Vagina (tissue), 2 donors: ENCODE results near the gene HOXC12. TPM values are rescaled to one million over a fixed set of nuclear protein-coding genes. Genes with fewer than 3 reads are reported as not detected.

Experiments
- DNase-seq, 2 donors: peaks; one replicate each; pipeline ENCODE4 v3.0.0-alpha.2; 2017; ENCODE audit errors: extremely low spot score in 2 of 2
- H3K27ac ChIP-seq: fragments of 200-600 bp; sonication (generic); one replicate; pipeline ENCODE4 v1.5.1; 2019
- H3K27me3 ChIP-seq: fragments of 200-600 bp; sonication (generic); one replicate; pipeline ENCODE4 v1.5.1; 2019
- H3K36me3 ChIP-seq, 2 donors: fragments of 200-600 bp; sonication (generic); one replicate each; pipeline ENCODE4 v1.5.1; 2017 to 2019
- H3K4me1 ChIP-seq: fragments of 200-600 bp; sonication (generic); one replicate; pipeline ENCODE4 v1.5.1; 2019
- H3K4me3 ChIP-seq, 2 donors: fragments of 200-600 bp; sonication (generic); 1 replicate in 1 of 2; 2 replicates in 1 of 2; pipeline ENCODE4 v1.5.1; 2016 to 2019
- H3K9me3 ChIP-seq: fragments of 200-600 bp; sonication (generic); one replicate; pipeline ENCODE4 v1.5.1; 2019
- POLR2A ChIP-seq, 2 donors: fragments of 450-650 bp; IDR thresholded peaks; one replicate each; pipeline ENCODE4 v1.6.1; 2017; ENCODE audit warnings: antibody characterized with exemption in 2 of 2, mild to moderate bottlenecking in 2 of 2, moderate library complexity in 2 of 2
- POLR2AphosphoS5 ChIP-seq, 2 donors: sonication (generic); formaldehyde crosslinking; IDR thresholded peaks; one replicate each; pipeline ENCODE4 v1.9.0; 2017; ENCODE audit warnings: antibody characterized with exemption in 2 of 2, mild to moderate bottlenecking in 2 of 2, low read depth in 1 of 2; ENCODE audit not compliant: insufficient read depth in 1 of 2
- intact Hi-C: fragments of 100-400 bp; cut with DNase I; formaldehyde crosslinking; loops from one replicate; pipeline ENCODE4 v1.15.1; 2023
- total RNA-seq: library from RNA; depleted of rRNA; stranded (reverse); fragments of >200 nt; gene quantifications from one replicate; pipeline ENCODE4 v1.2.3, GENCODE V29; 2016
- TF ChIP-seq, protein P1 (sequence below), 3 experiments: fragments of 450-650 bp in 2 of 3; fragments of 200-600 bp in 1 of 3; sonication (generic) in 1 of 3; IDR thresholded peaks; one replicate each; pipeline ENCODE4 v1.5.1; 2017 to 2019; ENCODE audit warnings: antibody characterized with exemption in 3 of 3, mild to moderate bottlenecking in 2 of 3, moderate library complexity in 2 of 3

The HOXC12 gene
- total RNA-seq, 1 donor from 2014 or later: not detected

DNA sequence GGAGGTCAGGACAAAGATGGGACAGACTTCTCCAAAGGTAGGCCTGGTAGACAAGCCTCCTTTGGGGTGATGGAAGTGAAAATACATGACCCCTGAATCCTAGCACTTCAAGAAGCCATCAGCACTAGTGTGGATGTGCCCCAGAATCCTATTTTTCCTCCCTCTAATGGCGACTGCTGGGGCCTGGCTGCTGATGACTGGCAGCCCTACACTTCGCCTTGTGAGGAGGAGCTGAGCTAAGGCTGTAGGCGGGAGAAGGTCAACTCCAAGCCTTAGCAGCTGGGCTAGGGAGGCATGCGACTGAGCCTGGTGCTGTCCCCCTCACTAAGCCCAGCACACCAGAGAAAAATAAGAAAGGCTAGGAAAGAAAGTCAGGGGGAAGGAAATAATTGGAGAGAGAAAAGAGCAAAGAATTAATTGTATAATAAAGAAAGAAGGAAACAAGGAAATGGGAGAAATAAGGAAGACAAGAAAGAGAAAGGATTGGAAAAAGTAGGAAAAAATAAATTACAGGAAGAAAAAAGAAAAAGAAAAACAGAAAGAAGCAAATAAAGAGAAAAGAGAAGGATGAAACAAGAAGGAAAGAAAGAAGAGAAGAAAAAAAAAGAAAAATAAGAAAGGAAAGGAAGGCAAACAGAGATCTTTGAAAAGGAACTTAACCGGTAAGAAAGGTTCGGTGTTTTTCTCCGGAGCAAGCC is 25.6 kb downstream of the HOXC12 start:
- intact Hi-C loops: no loop called here
- peaks cover 12% of the 10 kb centered on the region for H3K4me1 ChIP-seq

DNA sequence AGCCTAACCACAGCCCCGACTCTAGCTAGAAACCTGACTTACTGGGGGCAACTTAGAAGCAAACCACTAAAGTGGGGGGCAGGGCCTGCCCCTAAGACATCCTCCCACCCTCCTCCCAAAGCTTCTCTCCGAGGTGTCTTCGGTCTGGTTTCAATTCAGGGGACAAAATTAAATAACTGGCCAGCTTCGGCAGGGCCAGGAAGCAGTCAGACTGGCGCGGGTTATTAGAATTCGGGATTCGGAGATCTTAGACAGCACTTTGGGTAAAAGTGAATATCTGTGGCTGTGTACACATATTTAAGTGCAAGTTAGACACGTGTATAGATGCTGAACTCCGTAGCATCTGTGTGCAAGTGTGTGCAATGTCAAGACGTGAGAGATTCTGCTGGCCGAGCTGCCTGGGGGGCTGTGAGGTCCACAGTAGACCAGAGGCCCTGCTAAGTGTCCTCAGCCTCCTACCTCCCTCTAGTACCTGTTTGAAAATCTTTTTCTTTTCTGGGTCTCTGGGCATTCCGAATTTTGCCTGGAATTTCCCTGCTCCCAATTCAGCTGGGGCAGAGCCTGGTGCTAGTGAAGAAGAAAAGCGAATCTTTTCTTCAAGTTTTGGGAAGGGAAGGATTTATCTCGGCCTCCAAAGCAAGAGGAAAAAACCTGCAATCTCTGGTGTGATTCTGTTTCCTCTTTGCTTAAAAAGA is 26.2 kb downstream of the HOXC12 start:
- Histone ChIP-seq H3K27ac (no peak overlapping the region), H3K27me3 (peaks cover 24% of the 10 kb centered on the region), H3K4me1 (peaks cover 18% of the 10 kb centered on the region), H3K9me3 (no peaks in the 10 kb centered on the region), H3K36me3 (no peaks in the 10 kb centered on the region), H3K4me3 (no peak overlapping the region)
- TF ChIP-seq POLR2AphosphoS5 (IDR thresholded peaks at IDR 0.05; ENCODE audit: insufficient read depth in 1 of 2, low read depth in 1 of 2) (no peak), POLR2A (IDR thresholded peaks at IDR 0.05) (no peak)
- TF ChIP-seq, protein P1, sequence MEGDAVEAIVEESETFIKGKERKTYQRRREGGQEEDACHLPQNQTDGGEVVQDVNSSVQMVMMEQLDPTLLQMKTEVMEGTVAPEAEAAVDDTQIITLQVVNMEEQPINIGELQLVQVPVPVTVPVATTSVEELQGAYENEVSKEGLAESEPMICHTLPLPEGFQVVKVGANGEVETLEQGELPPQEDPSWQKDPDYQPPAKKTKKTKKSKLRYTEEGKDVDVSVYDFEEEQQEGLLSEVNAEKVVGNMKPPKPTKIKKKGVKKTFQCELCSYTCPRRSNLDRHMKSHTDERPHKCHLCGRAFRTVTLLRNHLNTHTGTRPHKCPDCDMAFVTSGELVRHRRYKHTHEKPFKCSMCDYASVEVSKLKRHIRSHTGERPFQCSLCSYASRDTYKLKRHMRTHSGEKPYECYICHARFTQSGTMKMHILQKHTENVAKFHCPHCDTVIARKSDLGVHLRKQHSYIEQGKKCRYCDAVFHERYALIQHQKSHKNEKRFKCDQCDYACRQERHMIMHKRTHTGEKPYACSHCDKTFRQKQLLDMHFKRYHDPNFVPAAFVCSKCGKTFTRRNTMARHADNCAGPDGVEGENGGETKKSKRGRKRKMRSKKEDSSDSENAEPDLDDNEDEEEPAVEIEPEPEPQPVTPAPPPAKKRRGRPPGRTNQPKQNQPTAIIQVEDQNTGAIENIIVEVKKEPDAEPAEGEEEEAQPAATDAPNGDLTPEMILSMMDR (IDR thresholded peaks at IDR 0.05): no peak
- no peak for DNase-seq
- intact Hi-C loops: no loop called here

More for the DNA sequence above, 25.6 kb downstream of the HOXC12 start:
- peaks cover 22% of the 10 kb centered on the region for H3K27me3 ChIP-seq
- H3K27ac ChIP-seq: no peak overlapping the region
- H3K4me3 ChIP-seq: no peak overlapping the region
- H3K36me3 ChIP-seq: no peaks in the 10 kb centered on the region
- H3K9me3 ChIP-seq: no peaks in the 10 kb centered on the region
- DNase-seq: no peak
- TF ChIP-seq, protein P1 (IDR thresholded peaks at IDR 0.05): no peak
- TF ChIP-seq POLR2AphosphoS5 (IDR thresholded peaks at IDR 0.05; ENCODE audit: insufficient read depth in 1 of 2, low read depth in 1 of 2) (no peak), POLR2A (IDR thresholded peaks at IDR 0.05) (no peak)

DNA sequence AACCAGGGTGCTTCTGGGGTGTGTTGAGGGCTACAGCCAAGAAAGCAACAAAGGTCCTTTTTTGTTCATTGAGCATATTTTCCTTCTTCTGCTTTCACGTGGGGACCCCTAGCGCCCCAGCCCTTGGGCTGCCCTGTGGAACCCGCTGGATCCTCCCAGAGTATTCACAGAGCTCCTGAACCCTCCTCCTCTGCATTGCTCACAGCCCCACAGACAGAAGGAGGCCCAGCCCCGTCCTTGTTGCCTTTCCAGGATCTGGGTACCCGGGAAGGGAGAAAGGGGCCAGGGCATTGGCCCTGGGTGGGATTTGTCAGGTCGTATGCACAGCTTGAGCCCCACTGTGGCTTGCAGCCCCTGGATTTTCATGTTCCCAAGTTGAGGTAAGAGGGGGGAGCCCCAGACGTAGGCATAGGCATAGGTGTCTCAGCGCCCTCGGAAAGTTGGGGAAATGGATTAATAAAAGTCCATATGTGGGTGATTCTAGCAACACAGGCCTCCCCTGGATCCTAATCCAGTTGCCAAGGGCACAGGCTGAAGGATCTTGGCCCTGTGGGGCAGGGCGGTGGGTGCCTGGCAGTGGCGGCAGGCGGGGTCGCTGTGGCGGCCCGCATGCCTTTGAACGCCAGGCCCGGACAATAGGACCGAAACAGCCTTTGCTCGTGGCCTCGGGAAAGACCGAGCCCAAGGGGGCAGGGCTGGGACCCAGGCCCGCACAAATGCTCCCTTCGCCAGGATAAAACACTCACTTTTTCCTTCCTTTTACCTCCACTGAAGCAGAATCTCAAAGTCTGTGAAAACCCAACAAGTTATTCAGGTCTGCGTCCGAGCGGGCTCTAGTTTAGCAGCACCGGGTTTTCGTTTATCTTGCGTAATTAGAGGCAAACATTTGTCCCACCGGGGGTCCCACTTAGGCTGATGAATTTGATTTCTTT is 27.2 kb downstream of the HOXC12 start:
- Histone ChIP-seq H3K4me1 (peaks cover 24% of the 10 kb centered on the region), H3K9me3 (no peaks in the 10 kb centered on the region), H3K27ac (no peak overlapping the region), H3K4me3 (no peak overlapping the region), H3K36me3 (no peaks in the 10 kb centered on the region), H3K27me3 (peaks cover 26% of the 10 kb centered on the region)
- TF ChIP-seq, protein P1 (IDR thresholded peaks at IDR 0.05): no peak
- TF ChIP-seq POLR2A (IDR thresholded peaks at IDR 0.05): no peak
- intact Hi-C loops: no loop called here
- no peak for DNase-seq

DNA sequence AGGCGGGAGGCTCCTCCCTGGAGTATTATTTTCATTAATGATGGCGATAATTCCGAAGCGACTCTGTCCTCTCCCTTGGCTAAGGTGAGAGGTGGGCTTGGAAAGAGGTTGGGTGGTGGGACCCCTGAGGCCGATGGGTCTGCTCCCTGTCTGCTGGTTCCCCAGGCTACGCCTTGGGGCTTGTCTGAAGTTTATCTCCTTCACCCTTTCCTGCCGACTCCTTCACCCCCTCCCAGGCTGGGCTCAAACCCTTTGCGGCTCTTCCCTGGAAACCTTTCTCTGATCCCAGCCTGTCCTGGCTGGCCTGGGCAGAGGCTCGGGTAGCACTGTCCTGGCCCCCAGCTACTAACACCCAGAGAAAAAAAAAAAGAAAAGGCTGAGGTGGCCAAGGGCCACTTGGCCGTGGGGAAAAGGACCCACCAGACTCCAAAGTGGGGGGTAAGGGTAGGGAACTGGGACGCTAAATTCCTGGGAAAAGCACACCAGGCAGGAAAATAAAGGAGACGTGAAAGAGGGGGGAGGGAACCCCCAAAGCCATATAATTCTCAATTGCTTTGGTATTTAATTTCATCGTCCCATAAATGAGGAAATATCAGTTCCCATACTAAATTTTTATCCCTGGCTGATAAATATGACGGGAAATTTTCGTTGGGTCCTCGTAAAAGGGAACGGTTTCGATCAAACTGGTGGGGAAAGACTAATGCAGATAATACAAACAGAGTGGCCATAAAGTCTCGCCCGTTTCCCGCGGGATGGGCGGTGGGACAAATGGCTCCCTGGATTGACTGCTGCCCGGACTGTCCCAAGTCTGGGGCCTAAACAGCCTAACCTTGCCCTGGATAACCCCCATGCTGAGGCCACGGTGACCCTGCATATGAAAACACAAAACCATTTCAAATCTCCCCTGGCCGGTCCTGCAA is 28.2 kb downstream of the HOXC12 start:
- H3K27ac ChIP-seq: no peak overlapping the region
- H3K27me3 ChIP-seq: peaks cover 25% of the 10 kb centered on the region
- no peaks in the 10 kb centered on the region for H3K9me3 ChIP-seq
- TF ChIP-seq, protein P1 (IDR thresholded peaks at IDR 0.05): no peak
- TF ChIP-seq POLR2AphosphoS5 (IDR thresholded peaks at IDR 0.05; ENCODE audit: insufficient read depth in 1 of 2, low read depth in 1 of 2) (no peak), POLR2A (IDR thresholded peaks at IDR 0.05) (no peak)
- H3K4me3 ChIP-seq: no peak overlapping the region
- peaks cover 24% of the 10 kb centered on the region for H3K4me1 ChIP-seq
- DNase-seq: no peak
- no peaks in the 10 kb centered on the region for H3K36me3 ChIP-seq
- intact Hi-C loops: no loop called here
